ENCODE data around the gene PNPLA5. TPM values are rescaled to one million over a fixed set of nuclear protein-coding genes. Genes with fewer than 3 reads are reported as not detected.

PNPLA5 gene
- total RNA-seq, 1 experiment from 2014 or later: not detected

DNA sequence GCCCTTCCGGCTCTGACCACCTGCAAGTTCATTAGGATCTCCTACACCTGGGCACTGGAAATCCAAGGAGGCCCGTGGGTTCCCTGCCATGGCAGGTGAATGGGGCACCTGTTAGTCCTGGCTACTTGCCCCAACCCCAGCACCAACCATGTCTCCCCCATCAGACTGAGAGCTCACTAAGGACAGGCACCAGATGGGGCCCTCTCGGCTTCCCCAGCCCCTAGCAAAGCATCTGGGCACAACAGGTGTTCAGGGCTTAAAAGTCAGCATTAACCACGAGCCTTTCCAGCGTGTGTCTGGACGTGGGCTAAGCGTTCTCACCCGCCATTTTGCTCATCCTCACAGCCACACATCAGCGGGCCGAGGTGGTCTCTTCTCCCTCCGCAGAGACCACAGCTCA lies 31.7 kb downstream of the PNPLA5 start:
- ATAC-seq (no peak), DNase-seq (no peak)
- intact Hi-C loops (cut with micrococcal nuclease): no loop called here
- TF ChIP-seq EZH2 (IDR thresholded peaks at IDR 0.05; ENCODE audit: low read length, unreplicated experiment) (no peak), EZH2phosphoT487 (IDR thresholded peaks at IDR 0.05; ENCODE audit: borderline replicate concordance, low read length) (no peak), CTCF (conservative IDR thresholded peaks at IDR 0.05; ENCODE audit: low read depth, low read length) (no peak)
- H3K79me2 ChIP-seq (ENCODE audit: low read length): no peaks in the 10 kb centered on the region
- ChIA-PET POLR2A (ENCODE audit: unreplicated experiment) (no interaction called here), CTCF (no interaction called here)
- no TSS peak for BruUV-seq (replicated peaks)
- H3K4me3 ChIP-seq (ENCODE audit: low read length): no peak overlapping the region
- no peaks in the 10 kb centered on the region for H3K36me3 ChIP-seq (ENCODE audit: low read depth, low read length)
- H3K9me2 ChIP-seq (replicated peaks; ENCODE audit: low read length): no peaks in the 10 kb centered on the region
- peaks cover 37% of the 10 kb centered on the region for H3K27me3 ChIP-seq (ENCODE audit: low read length)
- no peaks in the 10 kb centered on the region for H4K20me1 ChIP-seq (ENCODE audit: low read length)
- no peak overlapping the region for H2AFZ ChIP-seq (ENCODE audit: low read length)
- no peak overlapping the region for H3K4me2 ChIP-seq (ENCODE audit: low read length)
- no peak overlapping the region for H3K27ac ChIP-seq (ENCODE audit: low read length)
- no peaks in the 10 kb centered on the region for H3K4me1 ChIP-seq (ENCODE audit: insufficient read depth, low read length)
- H3K9ac ChIP-seq (ENCODE audit: low read length): no peak overlapping the region
- no peaks in the 10 kb centered on the region for H3F3A ChIP-seq (ENCODE audit: low read length, unreplicated experiment)
- H3K9me3 ChIP-seq (ENCODE audit: low read length): no peaks in the 10 kb centered on the region

DNA sequence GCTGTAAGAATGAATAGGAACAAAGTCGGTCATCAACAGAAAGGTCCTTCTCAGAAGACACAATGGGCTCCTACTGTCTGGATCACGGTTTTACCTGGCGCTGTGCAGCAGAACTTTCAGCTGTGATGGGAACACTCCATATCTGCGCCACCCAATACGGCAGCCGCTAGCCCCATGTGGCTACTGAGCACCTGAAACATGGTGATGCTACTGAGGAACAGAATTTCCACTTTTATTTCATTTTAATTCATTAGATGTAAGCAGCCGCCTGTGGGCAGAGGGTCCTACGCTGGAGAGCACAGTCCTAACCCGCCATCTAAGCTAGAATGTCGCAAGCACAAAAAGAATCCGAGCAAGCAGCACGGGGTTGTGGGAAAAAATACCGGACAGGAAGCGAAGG lies 32.2 kb downstream of the PNPLA5 start:
- Histone ChIP-seq H3K79me2 (ENCODE audit: low read length) (no peaks in the 10 kb centered on the region), H3K4me2 (ENCODE audit: low read length) (no peak overlapping the region), H3K9me2 (replicated peaks; ENCODE audit: low read length) (no peaks in the 10 kb centered on the region), H3F3A (ENCODE audit: low read length, unreplicated experiment) (no peaks in the 10 kb centered on the region), H3K4me3 (ENCODE audit: low read length) (no peak overlapping the region), H3K27me3 (ENCODE audit: low read length) (peaks cover 33% of the 10 kb centered on the region), H2AFZ (ENCODE audit: low read length) (no peak overlapping the region), H3K36me3 (ENCODE audit: low read depth, low read length) (no peaks in the 10 kb centered on the region), H3K9me3 (ENCODE audit: low read length) (no peaks in the 10 kb centered on the region), H3K9ac (ENCODE audit: low read length) (no peak overlapping the region), H4K20me1 (ENCODE audit: low read length) (no peaks in the 10 kb centered on the region), H3K27ac (ENCODE audit: low read length) (no peak overlapping the region), H3K4me1 (ENCODE audit: insufficient read depth, low read length) (no peaks in the 10 kb centered on the region)
- no TSS peak for BruUV-seq (replicated peaks)
- DNase-seq (no peak), ATAC-seq (no peak)
- POLR2A ChIA-PET (ENCODE audit: unreplicated experiment): no interaction called here
- intact Hi-C loops (cut with micrococcal nuclease): no loop called here
- TF ChIP-seq EZH2 (IDR thresholded peaks at IDR 0.05; ENCODE audit: low read length, unreplicated experiment) (no peak), EZH2phosphoT487 (IDR thresholded peaks at IDR 0.05; ENCODE audit: borderline replicate concordance, low read length) (no peak), CTCF (conservative IDR thresholded peaks at IDR 0.05; ENCODE audit: low read depth, low read length) (no peak)
- CTCF ChIA-PET: no interaction called here

- Histone ChIP-seq H3K36me3 (ENCODE audit: low read depth, low read length) (no peaks in the 10 kb centered on the region), H3K27me3 (ENCODE audit: low read length) (peaks cover 32% of the 10 kb centered on the region), H2AFZ (ENCODE audit: low read length) (no peak overlapping the region), H3K9me2 (replicated peaks; ENCODE audit: low read length) (no peaks in the 10 kb centered on the region), H3K9me3 (ENCODE audit: low read length) (no peaks in the 10 kb centered on the region), H4K20me1 (ENCODE audit: low read length) (no peaks in the 10 kb centered on the region), H3K9ac (ENCODE audit: low read length) (no peak overlapping the region), H3K4me1 (ENCODE audit: insufficient read depth, low read length) (no peaks in the 10 kb centered on the region), H3K27ac (ENCODE audit: low read length) (no peak overlapping the region), H3K79me2 (ENCODE audit: low read length) (no peaks in the 10 kb centered on the region), H3K4me2 (ENCODE audit: low read length) (no peak overlapping the region), H3F3A (ENCODE audit: low read length, unreplicated experiment) (no peaks in the 10 kb centered on the region), H3K4me3 (ENCODE audit: low read length) (no peak overlapping the region)
- no peak for ATAC-seq
- DNase-seq: no peak
- ChIA-PET CTCF (no interaction called here), POLR2A (ENCODE audit: unreplicated experiment) (no interaction called here)
- TF ChIP-seq CTCF (conservative IDR thresholded peaks at IDR 0.05; ENCODE audit: low read depth, low read length) (no peak), EZH2phosphoT487 (IDR thresholded peaks at IDR 0.05; ENCODE audit: borderline replicate concordance, low read length) (no peak), EZH2 (IDR thresholded peaks at IDR 0.05; ENCODE audit: low read length, unreplicated experiment) (no peak)
- intact Hi-C loops (cut with micrococcal nuclease): no loop called here
- BruUV-seq (replicated peaks): no TSS peak
Measured at GRCh38 chr22:43859176-43859575, 32.6 kb downstream of the PNPLA5 start.
